Osteocyte (in vitro differentiated cells): ENCODE data around the gene STX18. TPM values are rescaled to one million over a fixed set of nuclear protein-coding genes. Genes with fewer than 3 reads are reported as not detected.

Experiments
- DNase-seq: peaks from one replicate; pipeline ENCODE4 v3.0.0; 2021; ENCODE audit warnings: mixed read lengths; ENCODE audit not compliant: unreplicated experiment; ENCODE audit errors: extremely low spot score
- H3K27ac Mint-ChIP-seq: one replicate; pipeline ENCODE4 v1.8.0; 2021; ENCODE audit warnings: mild to moderate bottlenecking, mixed read lengths; ENCODE audit not compliant: unreplicated experiment
- H3K27me3 Mint-ChIP-seq: one replicate; pipeline ENCODE4 v1.8.0; 2021; ENCODE audit warnings: mixed read lengths; ENCODE audit not compliant: unreplicated experiment
- H3K36me3 Mint-ChIP-seq: one replicate; pipeline ENCODE4 v1.8.0; 2021; ENCODE audit warnings: mixed read lengths; ENCODE audit not compliant: unreplicated experiment
- H3K4me1 Mint-ChIP-seq: one replicate; pipeline ENCODE4 v1.8.0; 2021; ENCODE audit warnings: mixed read lengths; ENCODE audit not compliant: unreplicated experiment
- H3K4me3 Mint-ChIP-seq: one replicate; pipeline ENCODE4 v1.8.0; 2021; ENCODE audit warnings: mild to moderate bottlenecking, moderate library complexity, mixed read lengths; ENCODE audit not compliant: unreplicated experiment
- H3K9me3 Mint-ChIP-seq: one replicate; pipeline ENCODE4 v1.8.0; 2021; ENCODE audit warnings: mixed read lengths; ENCODE audit not compliant: unreplicated experiment
- total RNA-seq: library from RNA; stranded (reverse); gene quantifications from 2 replicates; pipeline ENCODE4 v1.2.1, GENCODE V29; 2021
- TF ChIP-seq, protein P1 (sequence below): fragments of 200-600 bp; sonication (generic); IDR thresholded peaks from 2 replicates; pipeline ENCODE4 v1.5.0; 2021; ENCODE audit warnings: antibody characterized with exemption, mild to moderate bottlenecking, moderate library complexity

STX18 gene
- total RNA-seq, 1 donor from 2014 or later, result 26.7 TPM

DNA sequence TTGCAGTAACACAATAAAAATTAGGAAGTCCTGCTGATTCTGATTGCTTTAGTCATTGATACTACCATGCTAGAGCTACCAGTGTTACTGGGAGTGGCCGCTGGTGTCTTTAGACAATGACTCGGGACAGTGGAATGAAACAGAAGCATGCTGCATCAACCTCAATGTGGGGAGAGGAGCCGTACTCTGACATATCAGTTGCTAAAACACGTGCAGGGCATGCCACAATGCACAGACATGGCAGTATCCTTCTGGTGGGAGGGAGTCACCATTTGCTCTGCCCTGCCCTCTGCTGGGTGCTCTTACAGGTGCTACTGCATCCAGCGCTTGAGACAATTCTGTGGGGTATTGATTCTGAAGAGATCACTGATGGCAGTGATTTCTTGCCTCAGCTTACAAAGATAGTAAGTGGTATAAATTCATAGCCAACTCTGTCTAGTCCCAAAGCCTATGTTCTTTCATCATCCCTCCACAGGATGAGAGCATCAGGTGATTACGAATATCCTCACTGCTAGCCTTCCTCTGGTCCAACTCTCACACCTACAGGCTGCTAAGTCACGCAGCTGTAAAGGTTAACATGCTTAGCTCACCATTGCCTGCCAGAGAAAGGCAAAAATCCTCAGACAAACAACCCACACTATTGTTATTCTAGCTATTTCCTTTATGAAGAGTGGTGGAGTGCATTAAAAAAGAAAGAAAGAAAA is 111.2 kb downstream of the STX18 start:
- Mint-ChIP-seq H3K4me1 (peaks cover 10% of the 10 kb centered on the region), H3K27me3 (no peaks in the 10 kb centered on the region), H3K27ac (no peak overlapping the region), H3K4me3 (no peak overlapping the region), H3K36me3 (peaks cover 14% of the 10 kb centered on the region), H3K9me3 (no peaks in the 10 kb centered on the region)
- TF ChIP-seq, protein P1, sequence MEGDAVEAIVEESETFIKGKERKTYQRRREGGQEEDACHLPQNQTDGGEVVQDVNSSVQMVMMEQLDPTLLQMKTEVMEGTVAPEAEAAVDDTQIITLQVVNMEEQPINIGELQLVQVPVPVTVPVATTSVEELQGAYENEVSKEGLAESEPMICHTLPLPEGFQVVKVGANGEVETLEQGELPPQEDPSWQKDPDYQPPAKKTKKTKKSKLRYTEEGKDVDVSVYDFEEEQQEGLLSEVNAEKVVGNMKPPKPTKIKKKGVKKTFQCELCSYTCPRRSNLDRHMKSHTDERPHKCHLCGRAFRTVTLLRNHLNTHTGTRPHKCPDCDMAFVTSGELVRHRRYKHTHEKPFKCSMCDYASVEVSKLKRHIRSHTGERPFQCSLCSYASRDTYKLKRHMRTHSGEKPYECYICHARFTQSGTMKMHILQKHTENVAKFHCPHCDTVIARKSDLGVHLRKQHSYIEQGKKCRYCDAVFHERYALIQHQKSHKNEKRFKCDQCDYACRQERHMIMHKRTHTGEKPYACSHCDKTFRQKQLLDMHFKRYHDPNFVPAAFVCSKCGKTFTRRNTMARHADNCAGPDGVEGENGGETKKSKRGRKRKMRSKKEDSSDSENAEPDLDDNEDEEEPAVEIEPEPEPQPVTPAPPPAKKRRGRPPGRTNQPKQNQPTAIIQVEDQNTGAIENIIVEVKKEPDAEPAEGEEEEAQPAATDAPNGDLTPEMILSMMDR, result peak; percentile 62
- DNase-seq, result peak; percentile 56

DNA sequence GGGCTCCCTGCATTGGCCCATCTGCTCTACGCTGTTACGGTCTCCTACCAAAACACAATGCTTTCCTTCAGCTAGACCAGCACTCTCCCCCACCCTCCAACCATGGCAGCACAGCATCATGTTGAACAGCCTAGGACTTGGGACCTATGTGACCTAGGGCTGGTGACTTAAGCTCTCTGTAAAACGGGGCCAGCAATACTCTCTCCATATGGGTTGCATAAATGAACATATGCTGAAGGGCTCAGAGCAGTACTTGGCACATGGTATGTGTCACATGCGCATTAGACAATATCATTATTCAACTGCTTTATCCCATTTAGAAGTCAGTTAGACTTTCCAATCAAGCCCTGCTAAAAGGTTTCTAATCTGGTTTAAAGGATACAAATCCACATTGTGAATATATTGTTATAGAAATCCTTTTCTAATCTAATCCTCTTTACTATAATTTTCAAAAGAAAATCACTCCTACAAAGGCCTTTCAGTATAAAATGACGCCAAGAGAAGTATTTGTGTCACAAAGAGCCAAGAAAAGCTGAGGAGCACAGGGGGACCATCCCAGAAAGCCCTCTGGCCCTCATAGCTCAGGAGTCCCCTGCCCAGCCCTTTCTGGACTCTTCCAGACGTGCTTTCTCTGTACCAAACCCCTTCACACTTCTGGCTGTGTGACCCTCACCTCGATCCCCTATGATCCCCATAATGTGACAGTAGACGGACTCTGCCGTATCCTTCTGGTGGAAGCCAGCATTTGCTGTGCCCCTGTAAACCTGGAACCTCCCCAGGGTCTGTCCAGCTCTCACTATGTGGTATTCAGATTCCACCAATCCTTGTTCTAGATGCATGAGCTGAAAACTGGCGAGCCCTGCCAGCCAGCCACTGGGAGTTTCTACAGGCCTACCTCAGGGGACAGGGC is 112.6 kb downstream of the STX18 start:
- no peak overlapping the region for H3K27ac Mint-ChIP-seq

DNA sequence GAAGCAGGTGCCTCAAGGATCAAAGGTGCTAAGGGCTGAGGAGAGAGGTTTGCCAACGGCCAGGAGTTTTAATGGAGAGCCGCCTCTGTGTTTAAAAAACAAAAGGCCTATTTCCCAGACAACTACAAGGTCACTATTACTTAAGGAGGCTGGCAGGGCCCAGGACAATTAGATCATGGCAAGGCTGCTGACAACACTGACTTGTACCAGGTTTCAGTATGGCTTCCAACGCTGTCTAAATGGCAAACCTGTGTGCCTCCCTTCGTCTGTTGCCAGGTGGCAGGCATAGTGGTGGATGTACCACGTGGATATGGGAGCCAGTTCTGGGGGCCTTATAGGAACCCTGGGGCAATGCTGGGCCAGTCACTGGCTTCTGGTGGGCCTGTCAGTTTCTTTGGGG is 114.0 kb downstream of the STX18 start:
- H3K4me1 Mint-ChIP-seq, result peaks cover 10% of the 10 kb centered on the region
- no peak overlapping the region for H3K4me3 Mint-ChIP-seq
- DNase-seq, result peak; percentile 42
- H3K27me3 Mint-ChIP-seq, result no peaks in the 10 kb centered on the region
- TF ChIP-seq, protein P1, result no peak
- H3K36me3 Mint-ChIP-seq, result peaks cover 12% of the 10 kb centered on the region
- H3K27ac Mint-ChIP-seq, result no peak overlapping the region
- H3K9me3 Mint-ChIP-seq, result no peaks in the 10 kb centered on the region

More for the DNA sequence above, 112.6 kb downstream of the STX18 start:
- TF ChIP-seq, protein P1, result no peak
- peaks cover 10% of the 10 kb centered on the region for H3K4me1 Mint-ChIP-seq
- H3K4me3 Mint-ChIP-seq, result no peak overlapping the region
- H3K36me3 Mint-ChIP-seq, result peaks cover 10% of the 10 kb centered on the region
- DNase-seq, result peak; percentile 46
- no peaks in the 10 kb centered on the region for H3K9me3 Mint-ChIP-seq
- no peaks in the 10 kb centered on the region for H3K27me3 Mint-ChIP-seq

DNA sequence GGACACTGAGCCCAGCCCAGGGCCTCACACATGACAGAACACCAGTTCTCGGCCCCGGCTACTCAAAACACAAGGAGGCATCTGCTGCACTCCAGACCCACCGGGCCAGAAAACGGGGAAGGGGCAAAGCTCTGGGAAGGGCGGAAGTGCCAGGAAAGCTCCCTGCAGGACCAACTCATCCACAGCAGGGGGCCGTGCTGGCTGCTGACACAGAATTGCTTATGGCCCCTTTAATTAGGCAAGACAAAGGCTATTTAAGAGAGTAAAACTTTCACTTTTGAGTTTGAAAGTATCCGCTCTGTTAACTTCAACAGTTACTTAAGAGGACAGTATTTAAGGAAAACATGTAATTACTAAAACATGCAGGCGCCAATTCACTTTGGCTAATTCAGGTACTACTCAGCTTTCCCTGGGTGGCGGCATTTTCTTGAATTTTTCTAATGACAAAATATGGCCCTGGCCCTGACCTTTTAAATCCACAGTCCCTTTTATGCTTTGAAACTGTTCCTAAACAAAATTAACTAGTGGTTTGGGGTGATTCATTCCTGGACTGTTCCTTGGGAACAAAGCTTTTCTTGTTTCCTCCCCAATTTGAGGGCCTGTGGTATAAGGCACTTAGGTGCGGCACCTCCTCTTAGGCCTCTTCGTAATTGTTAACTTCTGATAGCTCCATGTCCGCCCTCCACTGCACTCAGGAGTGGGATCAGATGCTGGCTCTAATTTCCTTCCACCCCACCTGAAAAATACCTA is 114.6 kb downstream of the STX18 start:
- peaks cover 10% of the 10 kb centered on the region for H3K4me1 Mint-ChIP-seq
- peak; percentile 74 for DNase-seq

More for the DNA sequence above, 114.6 kb downstream of the STX18 start:
- TF ChIP-seq, protein P1, result no peak
- no peaks in the 10 kb centered on the region for H3K27me3 Mint-ChIP-seq
- no peak overlapping the region for H3K27ac Mint-ChIP-seq
- peaks cover 13% of the 10 kb centered on the region for H3K36me3 Mint-ChIP-seq
- H3K9me3 Mint-ChIP-seq, result no peaks in the 10 kb centered on the region
- H3K4me3 Mint-ChIP-seq, result no peak overlapping the region
